GM12878 (cell line): ENCODE results near the gene CSF1. TPM values are rescaled to one million over a fixed set of nuclear protein-coding genes. Genes with fewer than 3 reads are reported as not detected.

ENCODE experiments used
- E4F1 ChIP-seq: fragments of 450-650 bp; IDR thresholded peaks from 2 replicates; pipeline ENCODE4 v1.6.1; 2018; ENCODE audit warnings: borderline replicate concordance, mild to moderate bottlenecking; ENCODE audit not compliant: partially characterized antibody
- ETV6 ChIP-seq, 2 experiments: fragments of 450-650 bp in 1 of 2; IDR thresholded peaks in 1 of 2; conservative IDR thresholded peaks in 1 of 2; 2 replicates each; pipeline ENCODE4 v1.6.1; 2014; ENCODE audit warnings: antibody characterized with exemption in 1 of 2, borderline replicate concordance in 1 of 2, low read depth in 1 of 2, mild to moderate bottlenecking in 1 of 2, moderate library complexity in 1 of 2
- FOS ChIP-seq: IDR thresholded peaks from 3 replicates; pipeline ENCODE4 v1.6.1; 2011; ENCODE audit warnings: borderline replicate concordance; ENCODE audit not compliant: insufficient read length; ENCODE audit errors: extremely low read depth
- FOXK2 ChIP-seq: fragments of 450-650 bp; IDR thresholded peaks from 2 replicates; pipeline ENCODE4 v1.6.1; 2017; ENCODE audit warnings: mild to moderate bottlenecking, moderate library complexity
- IKZF2 ChIP-seq, 2 experiments: fragments of 450-650 bp; IDR thresholded peaks; 2 replicates each; pipeline ENCODE4 v1.6.1; 2017; ENCODE audit warnings: mild to moderate bottlenecking in 2 of 2, moderate library complexity in 2 of 2
- KDM1A ChIP-seq: fragments of 200-600 bp; sonication (generic); IDR thresholded peaks from 2 replicates; pipeline ENCODE4 v1.6.1; 2016; ENCODE audit warnings: borderline replicate concordance
- MEF2B ChIP-seq: fragments of 450-650 bp; IDR thresholded peaks from 2 replicates; pipeline ENCODE4 v1.6.1; 2018; ENCODE audit warnings: mild to moderate bottlenecking, moderate library complexity; ENCODE audit not compliant: partially characterized antibody, poor library complexity, severe bottlenecking
- MLLT1 ChIP-seq: fragments of 450-650 bp; IDR thresholded peaks from 2 replicates; pipeline ENCODE4 v1.6.1; 2016; ENCODE audit warnings: mild to moderate bottlenecking
- MYC ChIP-seq: IDR thresholded peaks from 2 replicates; pipeline ENCODE4 v1.6.1; 2011; ENCODE audit warnings: mild to moderate bottlenecking, low read length, moderate library complexity, inconsistent platforms; ENCODE audit not compliant: insufficient read depth, insufficient replicate concordance, insufficient read length, severe bottlenecking
- RBBP5 ChIP-seq: fragments of 200-600 bp; sonication (generic); conservative IDR thresholded peaks from 2 replicates; pipeline ENCODE4 v1.6.1; 2016
- RCOR1 ChIP-seq: conservative IDR thresholded peaks from 2 replicates; pipeline ENCODE4 v1.6.1; 2012; ENCODE audit warnings: low read depth, low read length, improper control_type of control experiment
- SREBF2 ChIP-seq: IDR thresholded peaks from 2 replicates; pipeline ENCODE4 v1.6.1; 2012; ENCODE audit warnings: mild to moderate bottlenecking, low read length
- TCF12 ChIP-seq: IDR thresholded peaks from 2 replicates; pipeline ENCODE4 v1.6.1; 2011; ENCODE audit warnings: low read depth, mild to moderate bottlenecking, low read length
- ZSCAN29 ChIP-seq: fragments of 450-650 bp; IDR thresholded peaks from 2 replicates; pipeline ENCODE4 v1.6.1; 2017; ENCODE audit warnings: mild to moderate bottlenecking, moderate library complexity
- polyA plus RNA-seq, 11 experiments: library from polyadenylated mRNA; depleted of rRNA in 4 of 11; unstranded in 6 of 11; stranded (reverse) in 5 of 11; fragments of >200 nt; fragmentation: Nextera tagmentation in 4 of 11; fragmentation: Illumina TruSeq in 1 of 11; extraction: Ambion mirVana in 4 of 11; extraction: Trizol in 1 of 11; gene quantifications; 1 replicate in 1 of 11; 2 replicates in 10 of 11; pipeline versions ENCODE4 v1.2.1 to v1.2.3, GENCODE V29; 2011 to 2016; ENCODE audit warnings: inconsistent platforms in 2 of 11, missing spikeins in 2 of 11, low read depth in 1 of 11
- total RNA-seq, 4 experiments: library from RNA; depleted of rRNA in 3 of 4; stranded (reverse); fragments of >200 nt in 3 of 4; fragmentation: Illumina TruSeq in 1 of 4; extraction: Trizol in 1 of 4; gene quantifications; 2 replicates each; pipeline versions ENCODE4 v1.2.1 to v1.2.3, GENCODE V29; 2013 to 2021
- TF ChIP-seq, protein P1 (sequence below): fragments of 450-650 bp; IDR thresholded peaks from 2 replicates; pipeline ENCODE4 v1.6.1; 2017; ENCODE audit warnings: mild to moderate bottlenecking
- TF ChIP-seq, protein P2 (sequence below): fragments of 150-350 bp; IDR thresholded peaks from 2 replicates; pipeline ENCODE4 v1.6.1; 2016; ENCODE audit warnings: low read depth, low read length

Gene CSF1
- total and polyA plus RNA-seq, 10 of the 15 experiments (the other 5 are each of a cell fraction or from before 2014, with no cell fraction given): 1.2 to 32.4 (median 13.0) TPM

DNA sequence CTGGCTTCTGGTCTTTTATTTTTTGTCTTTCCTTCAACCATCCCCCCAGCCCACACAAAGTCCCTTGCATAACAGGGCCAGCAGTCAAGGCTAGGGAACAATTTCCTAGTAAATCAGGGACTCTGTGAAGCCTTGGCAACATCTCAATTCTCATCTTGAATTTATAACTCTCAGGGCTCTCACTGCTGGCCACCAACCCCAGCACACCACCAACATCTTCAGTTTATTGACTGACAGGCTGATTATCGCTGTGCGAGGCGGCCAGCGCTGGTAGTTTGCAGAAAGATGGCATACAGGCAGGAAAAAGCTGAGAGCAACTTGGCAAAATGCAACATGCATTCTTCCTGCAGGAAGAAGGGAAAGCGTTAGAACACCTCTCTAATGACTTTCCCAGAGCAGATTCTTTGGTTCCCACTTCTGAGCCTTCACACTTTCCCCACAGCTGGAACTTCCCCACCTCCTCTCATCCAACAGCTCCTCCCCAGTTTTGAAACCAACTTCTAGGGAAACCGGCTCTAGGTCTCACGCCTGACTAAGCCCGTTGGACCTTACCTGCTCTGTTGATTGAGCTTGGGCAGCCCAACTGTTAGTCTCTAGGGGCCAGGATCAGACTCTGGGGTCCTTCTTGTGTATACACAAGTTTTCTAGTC, 26.3 kb upstream of the CSF1 start (continued):
- TF ChIP-seq, protein P1, sequence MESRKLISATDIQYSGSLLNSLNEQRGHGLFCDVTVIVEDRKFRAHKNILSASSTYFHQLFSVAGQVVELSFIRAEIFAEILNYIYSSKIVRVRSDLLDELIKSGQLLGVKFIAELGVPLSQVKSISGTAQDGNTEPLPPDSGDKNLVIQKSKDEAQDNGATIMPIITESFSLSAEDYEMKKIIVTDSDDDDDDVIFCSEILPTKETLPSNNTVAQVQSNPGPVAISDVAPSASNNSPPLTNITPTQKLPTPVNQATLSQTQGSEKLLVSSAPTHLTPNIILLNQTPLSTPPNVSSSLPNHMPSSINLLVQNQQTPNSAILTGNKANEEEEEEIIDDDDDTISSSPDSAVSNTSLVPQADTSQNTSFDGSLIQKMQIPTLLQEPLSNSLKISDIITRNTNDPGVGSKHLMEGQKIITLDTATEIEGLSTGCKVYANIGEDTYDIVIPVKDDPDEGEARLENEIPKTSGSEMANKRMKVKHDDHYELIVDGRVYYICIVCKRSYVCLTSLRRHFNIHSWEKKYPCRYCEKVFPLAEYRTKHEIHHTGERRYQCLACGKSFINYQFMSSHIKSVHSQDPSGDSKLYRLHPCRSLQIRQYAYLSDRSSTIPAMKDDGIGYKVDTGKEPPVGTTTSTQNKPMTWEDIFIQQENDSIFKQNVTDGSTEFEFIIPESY: no peak
- TF ChIP-seq ETV6 (conservative IDR thresholded peaks at IDR 0.05 in 1 of 2, IDR thresholded peaks at IDR 0.05 in 1 of 2; ENCODE audit: borderline replicate concordance in 1 of 2, low read depth in 1 of 2) (no peak), SREBF2 (no peak), IKZF2 (IDR thresholded peaks at IDR 0.05) (peak in 1 of 2 experiments; percentile 17; a peak in 1 of 4 replicates), MLLT1 (0 out of 2 replicates have a peak, but pooled peaks have one; percentile 45), RBBP5 (no peak), FOXK2 (no peak), MYC (no peak), RCOR1 (no peak), TCF12 (no peak), FOS (no peak), KDM1A (no peak), E4F1 (no peak), MEF2B (peak; percentile 33), ZSCAN29 (no peak)
- TF ChIP-seq, protein P2, sequence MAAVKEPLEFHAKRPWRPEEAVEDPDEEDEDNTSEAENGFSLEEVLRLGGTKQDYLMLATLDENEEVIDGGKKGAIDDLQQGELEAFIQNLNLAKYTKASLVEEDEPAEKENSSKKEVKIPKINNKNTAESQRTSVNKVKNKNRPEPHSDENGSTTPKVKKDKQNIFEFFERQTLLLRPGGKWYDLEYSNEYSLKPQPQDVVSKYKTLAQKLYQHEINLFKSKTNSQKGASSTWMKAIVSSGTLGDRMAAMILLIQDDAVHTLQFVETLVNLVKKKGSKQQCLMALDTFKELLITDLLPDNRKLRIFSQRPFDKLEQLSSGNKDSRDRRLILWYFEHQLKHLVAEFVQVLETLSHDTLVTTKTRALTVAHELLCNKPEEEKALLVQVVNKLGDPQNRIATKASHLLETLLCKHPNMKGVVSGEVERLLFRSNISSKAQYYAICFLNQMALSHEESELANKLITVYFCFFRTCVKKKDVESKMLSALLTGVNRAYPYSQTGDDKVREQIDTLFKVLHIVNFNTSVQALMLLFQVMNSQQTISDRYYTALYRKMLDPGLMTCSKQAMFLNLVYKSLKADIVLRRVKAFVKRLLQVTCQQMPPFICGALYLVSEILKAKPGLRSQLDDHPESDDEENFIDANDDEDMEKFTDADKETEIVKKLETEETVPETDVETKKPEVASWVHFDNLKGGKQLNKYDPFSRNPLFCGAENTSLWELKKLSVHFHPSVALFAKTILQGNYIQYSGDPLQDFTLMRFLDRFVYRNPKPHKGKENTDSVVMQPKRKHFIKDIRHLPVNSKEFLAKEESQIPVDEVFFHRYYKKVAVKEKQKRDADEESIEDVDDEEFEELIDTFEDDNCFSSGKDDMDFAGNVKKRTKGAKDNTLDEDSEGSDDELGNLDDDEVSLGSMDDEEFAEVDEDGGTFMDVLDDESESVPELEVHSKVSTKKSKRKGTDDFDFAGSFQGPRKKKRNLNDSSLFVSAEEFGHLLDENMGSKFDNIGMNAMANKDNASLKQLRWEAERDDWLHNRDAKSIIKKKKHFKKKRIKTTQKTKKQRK: no peak
- TF ChIP-seq, all 136 proteins: peak for 6
